BJ (cell line): Measurements from ENCODE around the gene SPATA2L. TPM values are rescaled to one million over a fixed set of nuclear protein-coding genes. Genes with fewer than 3 reads are reported as not detected.
"Not testable (repeated sequence)": the region's sequence is repeated elsewhere in the genome, so short reads cannot be mapped to it uniquely, and the experiment has no call there.

Experiments
- CTCF ChIA-PET: fragments of 350-600 bp; formaldehyde crosslinking; extraction: SDS; loops from one replicate; lab custom pipeline; 2021; ENCODE audit warnings: antibody characterized with exemption, inconsistent platforms; lab: Yijun Ruan, JAX
- POLR2A ChIA-PET: fragments of 300-600 bp; sonication (Branson Sonifier 250); formaldehyde crosslinking; extraction: SDS; loops from one replicate; lab custom pipeline; 2021; ENCODE audit warnings: antibody characterized with exemption; lab: Charles Lee
- DNase-seq: peaks from one replicate; pipeline ENCODE4 v3.0.0-alpha.2; 2011; ENCODE audit warnings: low read depth
- H3K27me3 ChIP-seq: 2 replicates; pipeline ENCODE4 v1.6.0; 2011; ENCODE audit warnings: low read length; ENCODE audit not compliant: control insufficient read depth, insufficient read depth
- H3K36me3 ChIP-seq: 2 replicates; pipeline ENCODE4 v1.5.1; 2011; ENCODE audit warnings: low read length; ENCODE audit not compliant: control insufficient read depth, insufficient read depth
- H3K4me3 ChIP-seq: 2 replicates; pipeline ENCODE4 v1.5.1; 2011; ENCODE audit warnings: low read depth, mild to moderate bottlenecking, control low read depth, low read length
- CTCF ChIP-seq: IDR thresholded peaks from 2 replicates; pipeline ENCODE4 v1.5.1; 2011; ENCODE audit warnings: low read depth, mild to moderate bottlenecking, control low read depth, inconsistent platforms, low read length, moderate library complexity; ENCODE audit not compliant: insufficient read depth
- polyA plus RNA-seq: library from polyadenylated mRNA; depleted of rRNA; stranded (reverse); fragments of >200 nt; gene quantifications from 2 replicates; pipeline ENCODE4 v1.2.3, GENCODE V29; 2011

SPATA2L gene
- polyA plus RNA-seq, 1 experiment, result 5.3 TPM

DNA sequence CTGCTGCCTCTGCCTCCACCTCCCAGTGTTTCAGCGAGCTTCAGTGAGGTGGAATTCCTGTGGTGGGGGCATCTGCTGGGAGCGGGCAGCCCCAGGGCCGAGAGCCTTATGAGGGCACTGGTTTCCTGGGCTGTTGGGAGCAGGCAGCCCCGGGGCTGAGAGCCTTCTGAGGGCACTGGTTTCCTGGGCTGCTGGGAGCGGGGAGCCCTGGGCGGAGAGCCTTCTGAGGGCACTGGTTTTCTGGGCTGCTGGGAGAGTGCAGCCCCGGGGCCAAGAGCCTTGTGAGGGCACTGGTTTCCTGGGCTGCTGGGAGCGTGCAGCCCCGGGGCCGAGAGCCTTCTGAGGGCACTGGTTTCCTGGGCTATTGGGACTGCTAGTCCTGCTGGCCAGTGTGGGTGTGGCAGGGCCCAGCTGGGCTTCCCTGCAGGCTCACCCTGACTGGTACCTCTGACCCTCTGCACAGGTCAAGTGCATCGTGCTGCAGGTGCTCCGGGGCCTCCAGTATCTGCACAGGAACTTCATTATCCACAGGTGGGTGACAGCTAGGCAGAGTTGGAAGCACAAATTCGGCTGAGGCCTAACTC is 9.4 kb downstream of the SPATA2L start:
- CTCF ChIA-PET, result no interaction called here
- no peak for TF ChIP-seq CTCF
- Histone ChIP-seq H3K4me3 (no peak overlapping the region), H3K36me3 (peaks cover 41% of the 10 kb centered on the region), H3K27me3 (no peaks in the 10 kb centered on the region)
- POLR2A ChIA-PET, result no interaction called here
- DNase-seq, result no peak

DNA sequence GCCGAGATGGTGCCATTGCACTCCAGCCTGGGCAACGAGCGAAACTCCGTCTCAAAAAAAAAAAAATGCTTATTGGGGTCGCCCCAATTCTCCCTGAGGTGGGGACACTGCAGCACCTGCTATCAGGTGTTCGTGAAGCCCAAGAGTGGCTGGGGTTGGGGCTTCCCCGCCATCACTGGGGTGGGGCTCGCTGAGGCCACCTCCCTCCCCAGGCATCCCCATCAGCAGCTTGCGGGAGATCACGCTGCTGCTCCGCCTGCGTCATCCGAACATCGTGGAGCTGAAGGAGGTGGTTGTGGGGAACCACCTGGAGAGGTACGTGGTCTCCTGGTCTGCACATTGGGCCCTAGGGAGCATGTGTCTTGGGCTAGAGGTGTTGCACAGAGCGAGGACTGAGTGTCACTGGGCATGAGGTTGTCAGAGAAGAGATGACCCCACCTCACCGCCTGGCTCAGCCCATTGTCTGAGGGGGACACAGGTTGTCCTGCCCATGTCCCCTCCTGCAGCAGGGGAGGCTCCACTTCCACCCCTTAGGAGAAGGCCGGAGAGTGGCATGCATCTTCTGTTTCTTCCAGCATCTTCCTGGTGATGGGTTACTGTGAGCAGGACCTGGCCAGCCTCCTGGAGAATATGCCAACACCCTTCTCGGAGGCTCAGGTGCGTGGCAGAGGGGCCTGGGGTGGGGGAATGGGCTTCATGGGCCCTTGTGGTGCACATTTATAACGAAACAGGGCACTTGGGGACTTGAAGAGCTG is 10.1 kb downstream of the SPATA2L start:
- no peaks in the 10 kb centered on the region for H3K27me3 ChIP-seq
- H3K36me3 ChIP-seq, result peaks cover 37% of the 10 kb centered on the region
- no peak for DNase-seq
- no peak overlapping the region for H3K4me3 ChIP-seq
- no peak for TF ChIP-seq CTCF
- ChIA-PET CTCF (interaction anchor here (0.9 kb wide), 1 partner anchor 9 kb away, joined by 3 read pairs; no protein-coding TSS in a partner anchor), POLR2A (no interaction called here)

- TF ChIP-seq CTCF, result no peak
- POLR2A ChIA-PET, result no interaction called here
- Histone ChIP-seq H3K36me3 (peaks cover 32% of the 10 kb centered on the region), H3K4me3 (no peak overlapping the region), H3K27me3 (no peaks in the 10 kb centered on the region)
- CTCF ChIA-PET, result interaction anchor here (0.9 kb wide), 1 partner anchor 10 kb away, joined by 3 read pairs; no protein-coding TSS in a partner anchor
- no peak for DNase-seq
These were observed 11.1 kb downstream of the SPATA2L start for GRCh38 chr16:89690392-89690901.

DNA sequence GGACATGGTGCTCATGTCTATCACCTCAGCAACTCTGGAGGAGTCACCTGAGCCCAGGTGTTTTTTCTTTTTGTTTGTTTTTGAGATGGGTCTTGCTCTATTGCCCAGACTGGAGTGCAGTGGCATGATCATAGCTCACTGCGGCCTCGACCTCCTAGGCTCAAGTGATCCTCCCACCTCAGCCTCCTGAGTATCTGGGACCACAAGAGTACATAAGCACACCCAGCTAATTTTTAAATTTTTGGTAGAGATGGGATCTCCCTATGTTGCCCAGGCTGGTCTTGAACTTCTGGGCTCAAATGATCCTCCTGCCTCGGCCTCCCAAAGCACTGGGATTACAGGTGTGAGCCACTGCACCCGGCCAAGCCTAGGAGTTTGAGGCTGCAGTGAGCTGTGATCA is 11.9 kb downstream of the SPATA2L start:
- POLR2A ChIA-PET, DNase-seq, H3K4me3 ChIP-seq, H3K27me3 ChIP-seq: not testable (repeated sequence)
- CTCF ChIA-PET, result interaction anchor here (0.6 to 0.8 kb wide), 2 partner anchors 10 to 401 kb away, joined by 3 to 6 read pairs; no protein-coding TSS in a partner anchor
- H3K36me3 ChIP-seq, result peaks cover 28% of the 10 kb centered on the region

- H3K27me3 ChIP-seq, result no peaks in the 10 kb centered on the region
- TF ChIP-seq CTCF, result no peak
- peaks cover 25% of the 10 kb centered on the region for H3K36me3 ChIP-seq
- ChIA-PET CTCF (interaction anchor here (0.6 to 0.8 kb wide), 2 partner anchors 11 to 400 kb away, joined by 3 to 6 read pairs; no protein-coding TSS in a partner anchor), POLR2A (no interaction called here)
- H3K4me3 ChIP-seq, result no peak overlapping the region
- DNase-seq, result no peak
These were observed 12.4 kb downstream of the SPATA2L start for GRCh38 chr16:89689142-89689541.
